Brain pericyte (primary cell): Measurements from ENCODE around the gene RGS16.

ENCODE experiments used
- DNase-seq: peaks from one replicate; pipeline ENCODE4 v3.0.0-alpha.2; 2012; ENCODE audit warnings: low read depth, low spot score

Gene RGS16

DNA sequence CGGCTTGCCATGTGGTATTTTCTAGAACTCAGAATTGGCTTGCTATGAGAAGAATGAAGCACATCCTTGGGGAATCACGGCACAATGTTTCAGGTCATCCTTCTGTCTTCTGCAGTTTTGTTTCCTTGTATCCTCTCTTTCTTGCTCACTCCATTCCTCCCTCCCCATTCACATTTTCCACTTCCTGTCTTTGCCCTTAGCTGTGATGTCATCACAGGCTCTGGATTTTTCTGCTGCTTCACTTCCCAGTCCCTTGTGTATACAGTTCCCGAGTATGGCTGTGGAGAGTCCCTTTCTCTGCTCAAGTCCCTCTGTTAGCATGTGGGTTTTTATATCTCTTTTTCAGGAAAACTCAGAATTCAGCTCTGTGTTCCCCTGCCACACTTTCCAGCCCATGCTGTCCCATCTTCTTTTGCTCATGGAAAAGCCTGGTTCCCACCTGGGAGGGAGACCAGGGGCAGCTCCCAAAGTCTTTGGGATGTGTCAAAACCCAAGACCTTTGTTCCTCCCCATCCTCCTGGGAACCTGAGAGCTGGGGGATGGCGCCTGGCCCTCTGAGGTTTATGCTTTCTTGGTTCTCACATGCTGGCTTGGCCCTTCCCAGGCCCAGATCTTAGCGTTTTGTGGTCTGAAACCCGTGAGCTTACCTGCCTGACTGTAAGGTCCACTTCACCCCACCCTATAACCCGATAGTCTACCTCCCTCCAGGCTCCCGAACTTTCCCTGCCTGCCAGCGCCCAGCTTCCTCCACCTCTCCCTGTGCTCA, 4.8 kb upstream of the RGS16 start:
- DNase-seq, result no peak

DNA sequence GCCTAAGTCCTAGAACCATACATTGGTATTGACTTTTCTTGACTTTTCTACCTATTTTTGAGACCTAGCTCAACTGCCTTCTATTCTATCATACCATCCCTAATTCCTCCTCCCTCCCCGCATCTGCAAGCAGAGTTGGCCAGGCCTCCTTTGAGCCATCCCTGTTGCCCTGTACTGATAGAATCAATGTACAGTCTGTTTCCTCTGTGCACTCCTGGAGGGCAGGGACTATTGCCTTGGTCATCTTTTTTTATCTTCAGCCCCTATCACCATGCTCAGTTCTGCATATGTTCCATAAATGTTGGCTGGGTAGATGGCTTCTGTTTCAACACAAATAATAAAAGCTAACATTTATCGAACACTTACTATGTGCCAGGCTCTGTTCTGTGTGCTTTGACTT, 4.0 kb upstream of the RGS16 start:
- no peak for DNase-seq

DNA sequence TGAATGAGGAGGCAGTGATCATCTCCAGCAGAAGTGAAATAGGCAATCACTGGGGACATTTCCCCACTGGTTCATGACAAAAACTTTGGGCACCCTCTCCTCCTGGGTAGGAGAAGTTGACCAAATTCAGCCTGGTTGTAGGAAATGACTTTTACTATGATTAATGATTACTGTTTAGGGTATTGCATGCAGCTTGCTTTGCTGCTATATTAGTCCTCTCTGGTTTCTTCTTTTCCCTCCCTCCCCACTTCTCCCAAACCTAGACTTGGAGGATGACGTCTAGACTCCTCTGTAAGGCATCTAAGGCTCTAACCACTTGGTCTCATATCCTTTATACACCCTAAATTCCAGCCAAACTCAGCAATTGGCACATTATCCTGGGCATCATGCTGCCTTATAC, 3.4 kb upstream of the RGS16 start:
- DNase-seq, result no peak

DNA sequence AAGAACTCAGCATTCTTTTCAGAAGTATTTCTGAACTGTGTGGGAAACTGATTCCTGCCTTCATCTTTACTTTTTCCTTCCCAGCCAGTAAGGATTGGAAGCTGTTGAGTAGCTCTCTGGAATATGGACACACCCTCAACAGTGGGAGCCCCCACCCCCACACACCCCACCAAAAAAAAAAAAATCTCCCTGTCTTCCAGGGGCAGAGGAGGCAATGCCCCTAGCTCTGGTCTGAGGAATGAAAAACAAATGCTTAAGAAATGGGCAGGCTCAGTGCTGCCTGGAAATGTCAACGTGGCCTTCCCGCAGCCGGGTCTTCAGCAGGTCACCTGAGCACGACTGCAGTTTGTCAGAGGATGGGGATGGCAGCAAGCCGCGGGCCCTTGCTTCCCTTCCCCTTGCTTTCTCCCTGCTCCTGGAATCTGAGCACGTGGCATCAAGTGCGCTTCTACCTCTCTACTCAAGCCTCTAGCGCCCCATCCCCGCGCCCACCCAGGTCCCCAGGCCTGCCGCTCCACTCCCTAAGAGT, 479 bp downstream of the RGS16 start:
- DNase-seq, result no peak

DNA sequence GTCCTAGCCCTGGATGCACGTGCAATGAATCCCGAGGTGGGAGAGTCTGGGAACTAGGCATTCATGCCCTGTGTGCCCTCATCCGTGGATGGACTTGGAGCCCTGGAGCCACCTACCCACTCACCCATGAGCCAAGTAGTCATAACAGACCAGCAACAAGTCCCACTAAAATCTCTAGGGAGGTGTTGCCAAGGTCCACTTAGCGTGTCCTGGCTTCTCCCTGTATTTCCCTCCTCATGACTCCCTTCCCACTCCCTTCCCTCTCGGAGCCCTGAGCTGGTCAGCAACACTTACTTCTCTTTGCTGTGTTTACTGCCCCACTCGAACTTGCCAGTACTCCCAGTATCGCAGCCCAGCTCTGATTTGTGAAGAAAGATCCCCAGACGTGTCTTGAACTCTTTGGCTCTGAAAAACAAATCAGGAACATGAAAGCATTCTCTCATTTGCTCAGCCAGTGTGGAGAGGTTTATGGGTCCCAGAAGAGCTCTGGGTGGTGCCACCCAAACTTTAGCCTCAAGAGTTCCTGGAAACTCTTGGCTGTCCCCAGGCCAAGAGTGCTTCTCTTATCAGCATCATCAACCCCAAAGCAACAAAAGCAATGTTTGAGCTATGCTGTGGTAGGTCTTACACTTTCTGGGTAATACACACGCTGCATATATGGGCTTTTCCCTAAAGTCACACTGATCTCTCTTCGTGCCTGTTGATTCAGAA, 1.1 kb downstream of the RGS16 start:
- no peak for DNase-seq

DNA sequence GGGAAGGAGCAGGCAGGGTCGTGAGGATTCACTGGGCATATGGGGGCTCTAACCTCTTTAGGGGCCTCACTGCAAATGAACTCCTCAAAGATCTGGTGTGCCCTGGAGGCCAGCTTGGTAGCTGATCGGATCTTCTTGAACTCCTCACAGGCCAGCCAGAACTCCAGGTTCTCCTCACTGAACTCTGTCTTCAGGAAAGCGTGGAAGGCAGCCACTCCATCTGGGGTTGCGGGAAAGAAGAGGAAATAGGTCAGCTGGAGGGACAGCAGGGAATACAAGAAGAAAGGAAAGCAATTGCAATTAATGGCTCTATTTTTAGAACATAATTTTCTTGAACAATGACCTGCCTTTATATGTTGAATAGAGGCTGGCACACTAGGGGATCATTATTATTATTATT, 2.3 kb downstream of the RGS16 start:
- DNase-seq, result no peak

DNA sequence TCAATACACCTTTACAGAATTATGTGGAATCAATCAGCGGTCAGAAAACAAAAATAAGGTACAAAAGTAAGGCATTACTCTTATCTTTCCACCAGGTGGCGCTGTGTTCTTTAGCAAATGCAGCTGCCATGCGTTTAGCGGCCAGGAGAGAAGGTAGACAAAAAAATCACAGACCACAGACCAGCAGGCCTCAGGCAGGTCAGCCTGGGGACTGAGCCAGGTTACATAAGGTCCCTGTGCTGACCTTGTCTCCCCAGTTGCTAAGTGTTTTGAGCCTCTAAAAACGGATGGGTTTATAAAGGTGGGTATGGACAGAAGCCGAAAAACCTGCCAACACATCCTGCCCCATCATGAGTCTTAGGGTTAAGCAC, 2.8 kb downstream of the RGS16 start:
- DNase-seq, result no peak

DNA sequence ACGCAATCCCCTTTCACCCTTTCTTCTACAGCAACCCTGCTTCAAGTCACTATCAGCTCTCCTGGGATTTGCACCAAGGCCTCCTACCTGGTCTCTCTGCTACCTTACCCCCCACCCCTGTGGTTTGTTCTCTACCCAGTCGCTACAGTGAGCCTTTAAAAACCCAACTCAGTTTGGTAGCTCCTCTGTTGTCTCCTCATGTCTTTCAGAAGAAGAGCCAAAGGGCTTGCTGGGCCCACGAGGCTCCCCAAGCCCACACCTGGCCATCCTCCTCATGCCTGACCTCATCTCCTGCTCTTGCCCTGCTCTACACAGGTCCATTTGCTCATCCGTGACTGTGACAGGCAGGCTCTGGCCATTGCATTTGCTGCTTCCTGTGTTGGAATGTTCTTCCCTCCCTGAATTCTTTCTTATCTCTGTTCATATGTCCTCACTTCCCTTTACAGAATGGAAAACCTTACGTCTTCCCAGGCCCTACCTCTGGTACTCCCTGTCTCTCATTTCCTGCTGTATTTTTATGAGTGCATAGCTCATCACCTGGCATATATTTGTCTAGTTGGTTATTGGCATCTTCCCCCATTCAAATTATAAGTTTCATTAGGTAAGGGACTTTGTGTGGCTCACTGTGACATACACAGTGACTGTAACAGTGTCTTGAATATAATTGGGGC, 3.3 kb downstream of the RGS16 start:
- DNase-seq, result no peak

DNA sequence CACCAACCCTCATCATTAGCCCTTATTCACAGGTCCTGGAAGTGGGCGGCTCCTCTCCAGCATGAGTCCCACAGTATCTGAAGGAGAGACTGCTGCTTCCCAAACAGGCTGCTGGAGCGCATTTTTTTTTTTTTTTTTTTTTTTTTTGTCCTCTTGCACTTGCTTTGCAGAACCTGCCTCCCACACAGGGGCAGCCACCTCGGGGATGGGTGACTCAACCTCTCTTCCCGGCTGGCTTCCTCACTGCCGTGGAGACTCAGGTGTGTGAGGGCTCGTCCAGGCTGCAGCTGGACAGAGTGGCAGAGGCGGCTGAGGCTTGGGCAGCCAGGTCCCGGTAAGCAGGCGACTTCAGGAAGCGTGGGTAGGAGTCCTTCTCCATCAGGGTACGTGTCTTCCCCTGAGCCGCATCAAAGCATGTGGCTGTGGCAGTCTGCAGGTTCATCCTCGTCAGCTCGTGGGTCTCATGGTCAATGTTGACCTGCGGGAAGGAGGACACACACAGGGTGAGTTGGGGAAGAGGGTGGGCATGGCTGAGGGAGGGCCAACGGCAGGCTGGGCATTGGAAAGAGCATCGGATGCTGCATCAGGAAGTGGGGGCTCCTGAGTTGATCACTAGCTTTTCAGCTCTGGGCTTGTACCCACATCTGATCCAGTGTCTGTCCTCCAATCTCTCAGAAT, 4.0 kb downstream of the RGS16 start:
- DNase-seq, result no peak

DNA sequence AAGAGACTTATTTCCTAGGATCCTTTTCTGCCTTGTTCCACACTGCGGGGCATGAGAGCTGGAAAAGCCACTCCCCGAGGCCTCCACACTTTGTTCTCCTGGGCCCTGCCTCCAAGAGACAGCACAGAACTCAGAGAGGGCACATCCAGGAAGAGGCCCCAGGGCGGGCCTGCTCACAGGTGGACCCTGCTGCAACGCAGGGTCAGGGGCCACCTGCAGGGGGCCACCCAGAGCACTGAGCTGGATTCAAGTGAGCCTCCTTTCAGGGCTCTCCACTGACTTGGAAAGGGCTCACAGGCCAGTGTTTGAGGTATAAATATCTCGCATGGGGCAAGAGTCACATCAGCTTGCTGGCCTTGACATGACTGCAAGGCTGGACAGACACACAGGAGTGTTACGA, 4.8 kb downstream of the RGS16 start:
- no peak for DNase-seq

DNA sequence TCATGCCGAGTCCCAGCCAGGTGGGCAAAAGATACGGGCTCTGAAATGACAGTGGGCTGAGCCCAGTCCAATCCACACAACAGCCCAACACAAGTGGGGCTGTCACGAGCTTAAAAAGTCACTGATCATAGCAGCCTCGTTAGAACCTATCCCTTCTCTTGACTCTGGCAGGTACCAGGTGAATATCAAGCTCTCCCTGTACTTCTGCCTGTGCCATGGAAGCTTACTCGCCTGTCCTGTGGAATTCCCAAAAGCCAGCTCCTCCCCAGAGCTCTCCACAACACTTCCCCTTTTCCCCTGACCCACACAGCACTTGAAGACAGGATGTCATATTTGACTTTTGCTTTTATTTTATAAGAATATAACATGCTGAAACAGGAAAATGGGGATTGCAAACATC, 5.9 kb downstream of the RGS16 start:
- DNase-seq, result no peak

DNA sequence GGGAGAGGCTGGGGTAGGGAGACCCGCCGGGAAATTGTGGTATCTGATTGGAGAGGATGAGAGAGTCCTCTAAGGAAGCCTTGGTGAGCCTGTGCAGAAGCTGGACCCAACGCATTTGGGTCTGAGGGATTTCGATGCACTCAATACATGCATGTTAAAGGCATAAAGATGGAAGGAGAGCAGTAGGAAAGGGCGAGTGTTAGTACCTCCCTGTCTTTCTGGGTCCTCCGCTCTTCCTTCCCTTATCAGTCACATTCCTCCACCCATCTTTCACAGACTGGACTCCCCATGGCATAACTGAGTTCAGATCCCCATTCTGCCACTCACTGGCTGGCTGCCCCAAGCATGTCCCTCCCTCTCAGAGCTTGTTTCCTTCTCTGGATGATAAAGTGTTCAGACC, 7.3 kb downstream of the RGS16 start:
- DNase-seq, result no peak

DNA sequence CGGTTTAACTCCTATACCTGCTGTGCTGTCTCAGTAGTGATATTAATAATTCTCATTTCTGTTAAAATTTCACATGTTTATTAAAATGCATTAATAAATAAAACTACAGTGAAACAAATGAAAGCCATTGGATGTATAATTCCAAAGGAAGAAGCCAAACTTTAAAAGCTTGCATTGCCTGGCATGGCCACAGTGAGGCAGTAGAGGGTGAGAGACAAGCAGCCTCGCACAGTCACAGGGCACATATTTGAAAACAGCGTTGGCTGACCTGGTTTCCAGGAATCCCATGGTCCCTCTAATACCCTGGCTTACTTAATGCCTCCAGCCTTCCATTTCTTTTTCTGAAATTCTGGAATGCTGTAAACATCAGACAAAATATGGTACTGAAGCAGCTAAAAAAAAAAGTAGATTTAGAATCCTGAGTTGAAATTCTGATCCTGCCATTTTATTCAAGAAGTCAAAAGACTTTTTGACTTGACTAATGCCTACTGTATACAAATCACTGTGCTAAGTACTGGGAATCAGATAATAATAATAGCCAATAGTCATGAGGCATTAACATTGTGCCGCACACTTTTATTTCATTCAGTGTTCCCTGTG, 8.4 kb downstream of the RGS16 start:
- DNase-seq, result no peak

DNA sequence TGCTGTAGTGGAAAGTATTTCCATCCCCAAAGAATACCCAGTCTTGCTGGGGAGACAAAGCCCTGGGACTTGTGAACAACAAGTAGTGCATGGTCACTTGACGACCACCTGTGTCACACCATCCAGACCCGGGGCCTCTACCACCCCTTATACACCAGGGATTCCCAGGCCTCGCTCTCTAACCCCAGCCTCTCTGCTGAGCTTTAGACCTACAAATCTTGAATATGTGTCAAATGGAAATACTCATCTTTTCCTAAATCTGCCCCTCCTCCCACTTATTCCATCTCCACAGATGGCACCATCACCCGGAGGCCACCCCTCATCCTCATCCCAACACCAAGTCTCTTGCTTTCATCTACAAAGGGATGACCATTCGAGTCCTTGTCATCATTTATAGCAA, 14.3 kb downstream of the RGS16 start:
- no peak for DNase-seq

DNA sequence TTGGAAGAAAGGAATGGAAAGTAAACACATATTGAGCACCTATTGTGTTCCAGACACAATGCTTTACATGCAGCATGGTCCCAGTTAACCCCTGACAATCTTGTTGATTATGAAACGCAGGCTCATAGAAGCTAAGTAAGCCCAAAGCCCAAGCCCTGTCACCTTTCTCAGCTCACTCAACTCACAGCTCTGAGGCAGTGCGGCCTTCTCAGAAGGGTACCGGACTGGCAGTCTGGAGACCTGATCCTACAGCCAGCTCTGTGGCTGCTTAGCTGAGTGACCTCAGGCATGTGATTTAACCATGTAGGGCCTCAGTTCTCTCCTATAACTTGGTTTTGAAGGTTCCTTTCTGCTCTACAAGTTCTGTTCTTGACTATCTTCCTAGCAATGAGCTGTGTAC, 14.7 kb downstream of the RGS16 start:
- no peak for DNase-seq

DNA sequence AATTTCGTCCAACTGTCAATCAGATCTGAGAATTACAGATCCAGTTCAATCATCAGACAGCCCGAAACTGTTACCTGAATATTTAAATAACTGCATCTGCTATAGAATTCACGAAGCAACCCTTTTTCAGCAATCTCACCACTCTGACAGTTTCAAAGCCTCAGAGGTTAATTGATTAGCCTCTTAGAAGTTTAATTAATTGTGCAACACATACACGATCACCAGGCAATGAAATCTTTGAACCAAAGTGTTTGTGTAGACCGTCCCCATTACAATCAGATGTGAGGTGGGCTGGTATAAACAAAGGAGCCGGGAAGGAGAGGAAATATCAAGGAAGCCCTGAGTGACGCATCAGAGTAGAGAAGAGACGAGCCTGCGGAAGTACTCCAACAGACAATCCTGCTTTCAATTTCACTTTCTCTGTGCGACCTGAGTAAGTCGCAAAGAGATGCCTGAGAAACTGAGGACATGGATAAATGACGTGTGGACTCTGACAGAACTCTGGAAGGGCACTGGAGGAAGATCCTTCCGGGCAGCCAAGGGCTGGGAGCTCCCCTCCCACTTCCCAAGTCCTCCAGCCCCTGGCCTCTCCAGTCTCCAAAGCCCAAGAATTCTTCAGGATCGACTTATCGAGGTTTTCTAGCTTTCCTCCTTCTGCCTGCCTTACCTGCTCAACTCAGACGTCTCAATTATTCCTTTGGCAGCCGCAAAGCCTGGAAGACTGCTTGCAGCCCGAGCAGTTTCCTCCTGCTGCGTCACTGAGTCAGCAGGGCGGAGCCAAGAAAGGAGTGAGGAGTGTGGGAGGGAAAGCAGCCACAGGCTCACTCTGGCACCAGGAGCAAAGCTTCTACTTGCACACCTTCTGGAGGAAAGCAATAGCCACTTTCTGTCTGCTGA, 15.4 kb downstream of the RGS16 start, which contains the start of gene RNASEL:
RNASEL (minus strand) TSS at position 757 of the 897 bp plus-strand sequence. CDS start 2,450 bp downstream, outside the sequence.
- no peak for DNase-seq

DNA sequence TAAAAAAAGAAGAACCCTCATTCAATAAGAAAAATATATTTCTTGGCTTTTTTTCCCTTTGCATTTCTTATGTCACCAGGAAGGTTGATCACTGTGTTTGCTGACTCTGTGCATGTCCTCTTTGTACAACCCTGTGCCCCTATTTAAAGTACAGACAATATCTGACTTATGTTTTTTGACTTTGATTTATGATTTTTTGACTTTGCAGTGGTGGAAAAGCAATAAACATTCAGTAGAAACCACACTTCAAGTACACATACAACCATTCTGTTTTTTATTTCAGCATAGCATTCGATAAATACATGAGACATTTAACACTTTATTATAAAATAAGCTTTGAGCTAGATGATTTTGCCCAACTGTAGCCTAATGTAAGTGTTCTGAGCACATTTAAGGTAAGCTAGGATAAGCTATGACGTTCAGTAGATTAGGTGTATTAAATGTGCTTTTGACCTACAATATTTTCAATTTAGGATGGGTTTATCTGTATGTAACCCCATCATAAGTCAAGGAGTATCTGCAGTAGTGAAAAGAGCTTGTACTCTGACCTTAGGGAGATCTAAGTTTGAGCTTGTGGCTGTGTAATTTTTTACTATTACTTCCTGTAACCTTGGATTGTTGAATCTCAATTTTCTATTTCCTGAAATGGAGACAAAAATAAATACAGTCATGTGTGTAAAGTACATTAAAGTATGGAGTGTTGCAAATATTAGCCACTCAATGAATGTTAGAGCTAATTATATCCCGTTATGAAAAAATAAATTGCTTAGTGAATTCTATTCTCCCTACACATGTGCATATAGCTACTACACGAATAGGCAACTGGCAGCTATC, 16.3 kb downstream of the RGS16 start:
- DNase-seq, result no peak

DNA sequence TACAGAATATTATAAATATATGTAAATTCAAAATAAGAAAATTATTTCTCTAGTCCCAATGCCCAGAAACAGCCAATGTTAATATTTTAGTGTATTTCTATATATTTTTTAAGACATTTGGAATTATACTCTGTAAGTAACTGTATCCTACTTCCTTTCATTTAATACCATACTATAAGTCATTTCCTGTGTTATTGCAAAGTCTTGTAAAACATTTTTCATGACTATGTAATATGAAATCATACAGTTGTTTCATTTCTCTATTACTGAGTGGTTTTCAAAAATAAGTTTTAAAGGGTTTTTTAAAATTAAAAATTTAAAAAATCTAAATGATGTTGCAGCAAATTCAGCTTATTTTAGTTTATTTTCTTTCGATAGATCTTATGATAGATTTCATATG, 17.1 kb downstream of the RGS16 start:
- no peak for DNase-seq

DNA sequence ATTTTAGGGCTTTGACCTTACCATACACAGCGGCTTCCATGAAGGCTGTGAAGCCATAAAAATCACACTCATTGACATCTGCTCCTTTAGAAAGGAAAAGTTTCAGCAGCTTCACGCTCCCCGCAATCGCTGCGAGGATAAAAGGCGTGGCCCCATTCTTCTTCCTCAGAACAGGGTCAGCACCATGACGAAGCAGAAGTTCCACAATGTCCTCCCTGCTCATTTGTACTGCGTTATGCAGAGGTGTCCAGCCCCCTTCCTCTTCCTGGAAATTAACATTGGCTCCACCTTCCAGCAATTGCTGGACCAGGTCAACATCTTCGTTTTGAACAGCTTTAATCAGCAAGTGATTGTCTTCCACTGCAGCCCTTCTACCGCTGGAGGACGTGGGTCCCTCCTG, 17.8 kb downstream of the RGS16 start:
- no peak for DNase-seq

DNA sequence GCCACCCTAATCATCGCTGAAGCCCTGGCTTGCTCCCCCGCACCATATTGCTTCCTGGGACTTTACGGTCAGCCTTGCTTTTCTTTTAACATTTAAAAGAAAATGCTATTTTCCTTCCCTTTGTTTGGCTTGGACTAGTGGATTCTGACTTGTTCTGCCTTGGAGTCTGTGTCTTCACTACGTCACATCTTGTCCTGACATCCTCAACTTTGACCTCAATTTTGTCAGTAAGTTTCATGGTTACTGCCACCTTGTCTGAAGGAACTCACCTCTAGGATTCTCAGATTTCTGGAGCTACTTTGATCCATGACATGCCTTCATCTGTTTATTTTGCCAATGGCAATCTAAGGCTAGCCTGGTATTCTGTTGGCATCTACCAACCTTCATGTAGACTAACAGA, 19.4 kb downstream of the RGS16 start:
- no peak for DNase-seq
